Activated naive CD8-positive, alpha-beta T cell treated with anti-CD3 and anti-CD28 coated beads, Interleukin-2, amount 10 ng/mL, durations not matched to agents 7 days and 5 days (primary cell): Measurements from ENCODE around the gene EIF6. TPM values are rescaled to one million over a fixed set of nuclear protein-coding genes. Genes with fewer than 3 reads are reported as not detected.

Experiments
- ATAC-seq: fragments of 150-1000 bp; cut with Tn5 transposase; one replicate; pipeline ENCODE4 v1.10.0; 2021; ENCODE audit warnings: low read depth, moderate library complexity
- POLR2A ChIA-PET: fragments of 350-600 bp; sonication (Branson Sonifier 250); formaldehyde crosslinking; loops from one replicate; lab custom pipeline; 2021; ENCODE audit warnings: antibody characterized with exemption; lab: Charles Lee
- DNase-seq: peaks from one replicate; pipeline ENCODE4 v3.0.0; 2021
- H3K27ac Mint-ChIP-seq: one replicate; pipeline ENCODE4 v1.8.0; 2022; ENCODE audit warnings: mild to moderate bottlenecking, mixed read lengths
- H3K27me3 Mint-ChIP-seq: one replicate; pipeline ENCODE4 v1.8.0; 2022; ENCODE audit warnings: mild to moderate bottlenecking, moderate library complexity, mixed read lengths
- H3K36me3 Mint-ChIP-seq: one replicate; pipeline ENCODE4 v1.8.0; 2021; ENCODE audit warnings: mild to moderate bottlenecking, mixed read lengths
- H3K4me1 Mint-ChIP-seq: one replicate; pipeline ENCODE4 v1.8.0; 2021; ENCODE audit warnings: mixed read lengths
- H3K4me3 Mint-ChIP-seq: one replicate; pipeline ENCODE4 v1.8.0; 2022; ENCODE audit warnings: mild to moderate bottlenecking, moderate library complexity, mixed read lengths
- H3K9me3 Mint-ChIP-seq: one replicate; pipeline ENCODE4 v1.8.0; 2021; ENCODE audit warnings: mixed read lengths
- total RNA-seq, 2 experiments: library from RNA; stranded (reverse); gene quantifications; one replicate each; pipeline ENCODE4 v1.2.3, GENCODE V29; 2021

The EIF6 gene
- total RNA-seq, 2 experiments from 2014 or later = 81.0 to 83.9 TPM

- no peaks in the 10 kb centered on the region for H3K9me3 Mint-ChIP-seq
- no peak overlapping the region for H3K4me3 Mint-ChIP-seq
- H3K36me3 Mint-ChIP-seq = peaks cover 4% of the 10 kb centered on the region
- no peak for ATAC-seq
- H3K4me1 Mint-ChIP-seq = peaks cover 22% of the 10 kb centered on the region
- no peaks in the 10 kb centered on the region for H3K27me3 Mint-ChIP-seq
- DNase-seq = no peak
- POLR2A ChIA-PET = interaction anchor here (1.3 kb wide), 1 partner anchor 9 kb away, joined by 4 read pairs; the partner anchor contains the start of gene MMP24OS
- H3K27ac Mint-ChIP-seq = no peak overlapping the region
Measured at GRCh38 chr20:35286899-35287508, 2.4 kb upstream of the EIF6 start.

- H3K9me3 Mint-ChIP-seq = no peaks in the 10 kb centered on the region
Measured at GRCh38 chr20:35286077-35286898, 1.7 kb upstream of the EIF6 start.

GRCh38 chr20:35285806-35286076 is 1.2 kb upstream of the EIF6 start:
- H3K9me3 Mint-ChIP-seq = no peaks in the 10 kb centered on the region
- H3K27ac Mint-ChIP-seq = peak overlapping the region; percentile 85
- DNase-seq = no peak
- H3K36me3 Mint-ChIP-seq = peaks cover 7% of the 10 kb centered on the region
- POLR2A ChIA-PET = no interaction called here
- H3K27me3 Mint-ChIP-seq = no peaks in the 10 kb centered on the region
- ATAC-seq = no peak
- H3K4me3 Mint-ChIP-seq = peak overlapping the region; percentile 90
- H3K4me1 Mint-ChIP-seq = peaks cover 22% of the 10 kb centered on the region

More at GRCh38 chr20:35286077-35286898, 1.7 kb upstream of the EIF6 start:
- no peak for ATAC-seq
- peak overlapping the region; percentile 85 for H3K27ac Mint-ChIP-seq
- no peak for DNase-seq
- POLR2A ChIA-PET = interaction anchor here (1.3 kb wide), 1 partner anchor 8 kb away, joined by 4 read pairs; the partner anchor contains the start of gene MMP24OS
- H3K4me3 Mint-ChIP-seq = peak overlapping the region; percentile 90
- peaks cover 7% of the 10 kb centered on the region for H3K36me3 Mint-ChIP-seq
- H3K4me1 Mint-ChIP-seq = peaks cover 22% of the 10 kb centered on the region
- no peaks in the 10 kb centered on the region for H3K27me3 Mint-ChIP-seq

- H3K4me1 Mint-ChIP-seq = peaks cover 22% of the 10 kb centered on the region
- no peak for ATAC-seq
Measured at GRCh38 chr20:35284992-35285805, 627 bp upstream of the EIF6 start.

GRCh38 chr20:35283441-35284266 is 918 bp downstream of the EIF6 start:
- DNase-seq = no peak
- Mint-ChIP-seq H3K36me3 (peaks cover 14% of the 10 kb centered on the region), H3K9me3 (no peaks in the 10 kb centered on the region), H3K27me3 (no peaks in the 10 kb centered on the region), H3K4me1 (peaks cover 22% of the 10 kb centered on the region), H3K4me3 (peak overlapping the region; percentile 90), H3K27ac (peak overlapping the region; percentile 85)
- POLR2A ChIA-PET = interaction anchor here (0.5 to 1.7 kb wide), 14 partner anchors 7 to 671 kb away, joined by 3 to 7 read pairs (median 4); partner anchors contain the start of genes CEP250, EDEM2, RBM39 and SCAND1
- ATAC-seq = no peak

More at GRCh38 chr20:35284992-35285805, 627 bp upstream of the EIF6 start:
- peaks cover 8% of the 10 kb centered on the region for H3K36me3 Mint-ChIP-seq
- H3K4me3 Mint-ChIP-seq = peak overlapping the region; percentile 90
- no peaks in the 10 kb centered on the region for H3K9me3 Mint-ChIP-seq
- H3K27me3 Mint-ChIP-seq = no peaks in the 10 kb centered on the region
- POLR2A ChIA-PET = interaction anchor here (0.7 to 1.7 kb wide), 12 partner anchors 9 to 669 kb away, joined by 3 to 7 read pairs (median 4); partner anchors contain the start of genes CEP250, EDEM2, RBM39 and SCAND1
- DNase-seq = no peak
- peak overlapping the region; percentile 85 for H3K27ac Mint-ChIP-seq

- H3K4me1 Mint-ChIP-seq = peaks cover 27% of the 10 kb centered on the region
- no peak overlapping the region for H3K4me3 Mint-ChIP-seq
- POLR2A ChIA-PET = no interaction called here
- peaks cover 17% of the 10 kb centered on the region for H3K36me3 Mint-ChIP-seq
- no peak overlapping the region for H3K27ac Mint-ChIP-seq
- no peaks in the 10 kb centered on the region for H3K9me3 Mint-ChIP-seq
- DNase-seq = no peak
- ATAC-seq = no peak
- no peaks in the 10 kb centered on the region for H3K27me3 Mint-ChIP-seq
Measured at GRCh38 chr20:35281506-35282101, 3.0 kb downstream of the EIF6 start.

- no peak overlapping the region for H3K4me3 Mint-ChIP-seq
- no peak overlapping the region for H3K27ac Mint-ChIP-seq
- H3K9me3 Mint-ChIP-seq = no peaks in the 10 kb centered on the region
- ATAC-seq (no peak), DNase-seq (no peak)
- H3K27me3 Mint-ChIP-seq = no peaks in the 10 kb centered on the region
- peaks cover 17% of the 10 kb centered on the region for H3K36me3 Mint-ChIP-seq
- H3K4me1 Mint-ChIP-seq = peaks cover 25% of the 10 kb centered on the region
- POLR2A ChIA-PET = interaction anchor here (0.7 kb wide), 1 partner anchor 21 kb away, joined by 3 read pairs; no protein-coding TSS in a partner anchor
Measured at GRCh38 chr20:35280523-35280922, 4.0 kb downstream of the EIF6 start.

- Mint-ChIP-seq H3K27me3 (no peaks in the 10 kb centered on the region), H3K4me1 (peaks cover 19% of the 10 kb centered on the region), H3K9me3 (no peaks in the 10 kb centered on the region), H3K4me3 (no peak overlapping the region), H3K36me3 (peaks cover 17% of the 10 kb centered on the region), H3K27ac (peak overlapping the region; percentile 93)
- ATAC-seq = no peak
- POLR2A ChIA-PET = interaction anchor here (1.3 kb wide), 1 partner anchor 175 kb away, joined by 3 read pairs; no protein-coding TSS in a partner anchor
- DNase-seq = no peak
Measured at GRCh38 chr20:35279533-35280174, 4.9 kb downstream of the EIF6 start.

GRCh38 chr20:35279040-35279439 is 5.5 kb downstream of the EIF6 start:
- H3K4me3 Mint-ChIP-seq = no peak overlapping the region
- ATAC-seq (no peak), DNase-seq (no peak)
- peak overlapping the region; percentile 93 for H3K27ac Mint-ChIP-seq
- POLR2A ChIA-PET = interaction anchor here (1.3 kb wide), 1 partner anchor 176 kb away, joined by 3 read pairs; no protein-coding TSS in a partner anchor
- no peaks in the 10 kb centered on the region for H3K27me3 Mint-ChIP-seq
- H3K36me3 Mint-ChIP-seq = peaks cover 17% of the 10 kb centered on the region
- no peaks in the 10 kb centered on the region for H3K9me3 Mint-ChIP-seq
- peaks cover 19% of the 10 kb centered on the region for H3K4me1 Mint-ChIP-seq

- Mint-ChIP-seq H3K4me3 (peak within 1 kb of the TSS; percentile 100), H3K27ac (peak within 1 kb of the TSS; percentile 100), H3K4me1 (peaks cover 12% of the 10 kb centered on the region), H3K9me3 (no peaks in the 10 kb centered on the region), H3K27me3 (no peaks in the 10 kb centered on the region), H3K36me3 (peaks cover 17% of the 10 kb centered on the region)
- ATAC-seq = peak; percentile 91
- DNase-seq = peak; percentile 91
- POLR2A ChIA-PET = interaction anchor here (0.6 to 2.4 kb wide), 19 partner anchors 9 to 1723 kb away, joined by 3 to 16 read pairs (median 4); partner anchors contain the start of genes CEP250, EDEM2, GGT7 and RBM39
Measured at GRCh38 chr20:35277531-35278395, 6.8 kb downstream of the EIF6 start, which contains the start of gene MMP24OS. MMP24OS (minus strand) TSS chr20:35278122; CDS start chr20:35277929, 193 bp downstream.
